ENCODE measurements around the gene CYB5R3.
"Not testable (repeated sequence)": the region's sequence is repeated elsewhere in the genome, so short reads cannot be mapped to it uniquely, and the experiment has no call there.

Gene CYB5R3

GRCh38 chr22:42582987-42583386 is 66.2 kb downstream of the CYB5R3 start:
- ATAC-seq, result no peak
- TF ChIP-seq TCF4 (CRISPR knock-in tag; IDR thresholded peaks at IDR 0.05; ENCODE audit: borderline replicate concordance) (no peak), ARNTL (CRISPR knock-in tag; IDR thresholded peaks at IDR 0.05; ENCODE audit: borderline replicate concordance, low read depth) (no peak), SNAI2 (CRISPR knock-in tag; IDR thresholded peaks at IDR 0.05) (no peak), CSRNP3 (CRISPR knock-in tag; IDR thresholded peaks at IDR 0.05) (no peak), GLIS3 (CRISPR knock-in tag; IDR thresholded peaks at IDR 0.05) (no peak), TSHZ2 (CRISPR knock-in tag; IDR thresholded peaks at IDR 0.05) (no peak), OSR1 (CRISPR knock-in tag; IDR thresholded peaks at IDR 0.05) (no peak)

GRCh38 chr22:42581762-42582716 is 67.2 kb downstream of the CYB5R3 start:
- TF ChIP-seq SNAI2 (CRISPR knock-in tag; IDR thresholded peaks at IDR 0.05) (no peak), PATZ1 (CRISPR knock-in tag; IDR thresholded peaks at IDR 0.05; ENCODE audit: borderline replicate concordance) (no peak), RARB (CRISPR knock-in tag; IDR thresholded peaks at IDR 0.05) (no peak), ZC3H10 (CRISPR knock-in tag; IDR thresholded peaks at IDR 0.05) (no peak), ESRRG (CRISPR knock-in tag; IDR thresholded peaks at IDR 0.05) (no peak), BACH2 (CRISPR knock-in tag; IDR thresholded peaks at IDR 0.05; ENCODE audit: borderline replicate concordance) (no peak), ZFP30 (CRISPR knock-in tag; IDR thresholded peaks at IDR 0.05) (no peak), ZFP3 (CRISPR knock-in tag; IDR thresholded peaks at IDR 0.05) (no peak), ISL1 (CRISPR knock-in tag; IDR thresholded peaks at IDR 0.05) (no peak), TSHZ2 (CRISPR knock-in tag; IDR thresholded peaks at IDR 0.05) (no peak), OSR1 (CRISPR knock-in tag; IDR thresholded peaks at IDR 0.05) (no peak), CREB5 (CRISPR knock-in tag; IDR thresholded peaks at IDR 0.05; ENCODE audit: low read depth) (no peak), TCF4 (CRISPR knock-in tag; IDR thresholded peaks at IDR 0.05; ENCODE audit: borderline replicate concordance) (no peak), TOX (CRISPR knock-in tag; IDR thresholded peaks at IDR 0.05; ENCODE audit: borderline replicate concordance) (no peak), ZNF565 (CRISPR knock-in tag; conservative IDR thresholded peaks at IDR 0.05; ENCODE audit: low read depth) (no peak), CSRNP3 (CRISPR knock-in tag; IDR thresholded peaks at IDR 0.05) (no peak), GLIS3 (CRISPR knock-in tag; IDR thresholded peaks at IDR 0.05) (no peak), PPARA (CRISPR knock-in tag; IDR thresholded peaks at IDR 0.05; ENCODE audit: borderline replicate concordance) (no peak), POU6F1 (CRISPR knock-in tag; IDR thresholded peaks at IDR 0.05; ENCODE audit: borderline replicate concordance, low read depth) (no peak)
- peak; percentile 93 for ATAC-seq

- not testable (repeated sequence) for ATAC-seq
Observed at GRCh38 chr22:42581194-42581761, 67.9 kb downstream of the CYB5R3 start.

GRCh38 chr22:42580040-42580439 is 69.2 kb downstream of the CYB5R3 start:
- ATAC-seq, result not testable (repeated sequence)

Measured in SK-N-SH treated with all-trans-retinoic acid at 6 μM for 48 hours (cell line).